Cardiac muscle cell (in vitro differentiated cells and primary cell): Measurements from ENCODE around the gene SMIM32. TPM values are rescaled to one million over a fixed set of nuclear protein-coding genes. Genes with fewer than 3 reads are reported as not detected.

Experiments used
- DNase-seq, 2 donors: peaks; one replicate each; pipeline versions ENCODE4 v3.0.0 to v3.0.0-alpha.2; 2010 to 2017; ENCODE audit warnings: low read depth in 1 of 2, low spot score in 1 of 2
- H3K27ac ChIP-seq: fragments of 200-600 bp; sonication (generic); 2 replicates; pipeline ENCODE4 v1.5.1; 2016
- H3K27me3 ChIP-seq: fragments of 200-600 bp; sonication (generic); 2 replicates; pipeline ENCODE4 v1.6.0; 2016; ENCODE audit warnings: control low read depth
- H3K36me3 ChIP-seq: fragments of 200-600 bp; sonication (generic); 2 replicates; pipeline ENCODE4 v1.5.1; 2016; ENCODE audit warnings: control low read depth
- H3K4me1 ChIP-seq: fragments of 200-600 bp; sonication (generic); 2 replicates; pipeline ENCODE4 v1.8.1; 2017; ENCODE audit warnings: low read depth, mild to moderate bottlenecking, mixed run types
- H3K4me3 ChIP-seq: fragments of 200-600 bp; sonication (generic); 2 replicates; pipeline ENCODE4 v1.5.1; 2016; ENCODE audit warnings: mild to moderate bottlenecking
- H3K9me3 ChIP-seq: fragments of 200-600 bp; sonication (generic); 2 replicates; pipeline ENCODE4 v1.5.1; 2017; ENCODE audit warnings: low read depth, mild to moderate bottlenecking, control low read depth
- polyA plus RNA-seq: library from polyadenylated mRNA; unstranded; fragments of >200 nt; fragmentation: Nextera tagmentation; extraction: Ambion mirVana; gene quantifications from 2 replicates; pipeline ENCODE4 v1.2.1, GENCODE V29; 2016
- total RNA-seq: library from RNA; depleted of rRNA; stranded (reverse); fragments of >200 nt; gene quantifications from 2 replicates; pipeline ENCODE4 v1.2.3, GENCODE V29; 2016
- TF ChIP-seq, protein P1 (sequence below): IDR thresholded peaks from 2 replicates; pipeline ENCODE4 v1.5.1; 2012; ENCODE audit warnings: low read depth, mild to moderate bottlenecking, low read length

Gene SMIM32
- total and polyA plus RNA-seq, 2 experiments from 2014 or later, result 0.36 TPM; not detected in 1

DNA sequence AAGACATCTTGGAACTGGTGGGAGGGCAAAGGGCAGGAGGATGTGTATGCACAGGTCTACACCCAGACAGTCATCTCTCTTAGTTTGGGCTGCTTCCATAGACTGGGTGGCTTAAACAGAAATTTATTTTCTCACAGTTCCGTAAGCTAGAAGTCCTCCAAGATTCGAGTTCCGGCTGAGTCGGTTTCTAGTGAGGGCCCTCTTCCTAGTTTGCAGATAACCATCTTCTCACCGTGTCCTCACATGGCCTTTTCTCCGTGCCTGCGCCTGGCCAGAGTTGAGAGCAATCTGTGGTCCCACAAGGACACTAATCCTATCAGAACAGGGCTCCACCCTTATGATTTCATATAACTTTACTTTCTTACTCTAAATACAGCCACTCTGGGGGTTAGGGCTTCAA, 4.1 kb downstream of the SMIM32 start:
- no peaks in the 10 kb centered on the region for H3K9me3 ChIP-seq
- DNase-seq, result no peak
- no peaks in the 10 kb centered on the region for H3K36me3 ChIP-seq
- no peak overlapping the region for H3K4me3 ChIP-seq
- H3K27me3 ChIP-seq, result peaks cover 47% of the 10 kb centered on the region
- TF ChIP-seq, protein P1, sequence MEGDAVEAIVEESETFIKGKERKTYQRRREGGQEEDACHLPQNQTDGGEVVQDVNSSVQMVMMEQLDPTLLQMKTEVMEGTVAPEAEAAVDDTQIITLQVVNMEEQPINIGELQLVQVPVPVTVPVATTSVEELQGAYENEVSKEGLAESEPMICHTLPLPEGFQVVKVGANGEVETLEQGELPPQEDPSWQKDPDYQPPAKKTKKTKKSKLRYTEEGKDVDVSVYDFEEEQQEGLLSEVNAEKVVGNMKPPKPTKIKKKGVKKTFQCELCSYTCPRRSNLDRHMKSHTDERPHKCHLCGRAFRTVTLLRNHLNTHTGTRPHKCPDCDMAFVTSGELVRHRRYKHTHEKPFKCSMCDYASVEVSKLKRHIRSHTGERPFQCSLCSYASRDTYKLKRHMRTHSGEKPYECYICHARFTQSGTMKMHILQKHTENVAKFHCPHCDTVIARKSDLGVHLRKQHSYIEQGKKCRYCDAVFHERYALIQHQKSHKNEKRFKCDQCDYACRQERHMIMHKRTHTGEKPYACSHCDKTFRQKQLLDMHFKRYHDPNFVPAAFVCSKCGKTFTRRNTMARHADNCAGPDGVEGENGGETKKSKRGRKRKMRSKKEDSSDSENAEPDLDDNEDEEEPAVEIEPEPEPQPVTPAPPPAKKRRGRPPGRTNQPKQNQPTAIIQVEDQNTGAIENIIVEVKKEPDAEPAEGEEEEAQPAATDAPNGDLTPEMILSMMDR, result no peak
- peaks cover 4% of the 10 kb centered on the region for H3K4me1 ChIP-seq
- H3K27ac ChIP-seq, result no peak overlapping the region

DNA sequence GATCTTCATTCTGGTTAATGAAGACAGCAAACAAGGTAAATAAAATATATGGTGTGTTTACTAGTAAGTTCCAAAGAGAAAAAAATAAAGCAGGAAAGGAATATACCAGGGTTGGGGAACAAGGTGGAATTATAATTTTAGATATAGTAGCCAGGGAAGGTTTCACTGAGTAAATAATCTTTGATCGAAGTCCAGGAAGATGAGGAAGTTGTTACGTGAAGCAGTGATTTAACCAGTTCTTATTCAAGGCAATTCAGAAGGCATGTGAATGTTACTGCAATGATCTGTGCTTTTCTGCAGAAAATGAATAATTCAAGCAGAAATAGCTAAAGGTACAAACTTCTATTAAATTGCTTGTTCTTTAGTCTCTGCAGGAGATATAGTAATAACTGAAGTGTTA, 6.2 kb downstream of the SMIM32 start:
- Histone ChIP-seq H3K4me1 (no peaks in the 10 kb centered on the region), H3K36me3 (peaks cover under 1% of the 10 kb centered on the region), H3K4me3 (no peak overlapping the region), H3K27ac (no peak overlapping the region), H3K9me3 (no peaks in the 10 kb centered on the region), H3K27me3 (peaks cover 32% of the 10 kb centered on the region)
- DNase-seq, result no peak
- TF ChIP-seq, protein P1, result no peak

DNA sequence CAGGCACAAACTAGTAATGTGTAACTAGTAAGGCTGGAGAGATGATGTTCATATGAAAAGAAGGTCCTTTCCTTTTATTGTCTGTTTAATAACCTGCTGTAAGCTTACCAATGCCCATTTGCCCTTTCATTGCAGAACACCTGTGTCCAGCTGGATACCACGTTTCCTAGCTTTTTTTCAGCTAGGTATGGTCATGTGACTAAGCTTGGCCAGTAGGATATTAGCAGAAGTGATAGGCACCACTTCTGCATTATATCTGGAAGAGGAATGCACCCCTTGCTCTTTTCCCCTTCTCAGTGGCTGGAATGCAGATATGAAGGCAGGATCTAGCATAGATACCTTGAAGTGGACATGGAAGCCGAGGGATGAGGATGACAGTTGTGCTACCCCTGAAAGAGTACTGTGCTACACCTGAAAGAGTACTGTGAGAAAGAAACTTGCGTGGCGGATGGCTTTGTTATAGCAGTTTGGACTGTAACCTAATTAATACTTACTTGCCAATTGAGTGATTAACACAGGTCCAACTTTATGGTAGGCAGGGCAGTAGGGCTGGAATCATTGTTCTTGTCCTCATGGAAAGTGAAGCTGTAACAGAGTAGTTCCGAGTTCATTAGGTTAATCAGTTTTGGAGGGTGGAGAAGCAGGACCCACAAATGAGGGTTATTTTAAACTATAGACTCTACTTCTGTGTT, 6.8 kb downstream of the SMIM32 start:
- H3K4me3 ChIP-seq, result no peak overlapping the region
- no peak for DNase-seq
- H3K4me1 ChIP-seq, result no peaks in the 10 kb centered on the region
- peaks cover 25% of the 10 kb centered on the region for H3K27me3 ChIP-seq
- peaks cover 7% of the 10 kb centered on the region for H3K36me3 ChIP-seq
- no peak overlapping the region for H3K27ac ChIP-seq
- TF ChIP-seq, protein P1, result no peak
- no peaks in the 10 kb centered on the region for H3K9me3 ChIP-seq

DNA sequence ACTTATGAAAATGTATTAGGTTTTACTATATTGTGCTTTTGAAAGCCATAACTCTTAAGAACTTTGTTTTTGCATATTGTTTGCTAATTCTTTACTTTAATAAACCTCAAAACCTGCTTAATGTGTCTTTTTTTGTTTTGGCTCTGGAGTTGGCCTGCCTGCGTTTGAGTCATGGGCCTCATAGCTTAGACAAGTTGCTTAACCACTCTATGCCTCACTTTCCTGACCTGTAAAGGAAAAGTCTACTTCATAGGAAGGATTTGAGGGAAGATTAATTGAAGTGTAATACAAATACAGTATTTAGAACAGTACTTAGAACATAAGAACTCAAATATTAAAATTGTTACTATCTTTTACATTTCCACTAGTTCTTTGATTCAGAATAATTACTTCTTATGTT, 10.3 kb downstream of the SMIM32 start:
- Histone ChIP-seq H3K9me3 (no peaks in the 10 kb centered on the region), H3K4me1 (no peaks in the 10 kb centered on the region), H3K27ac (no peak overlapping the region), H3K36me3 (peaks cover 24% of the 10 kb centered on the region), H3K4me3 (no peak overlapping the region), H3K27me3 (no peaks in the 10 kb centered on the region)
- TF ChIP-seq, protein P1, result no peak
- peak in 1 of 2 donors; percentile 19 for DNase-seq

DNA sequence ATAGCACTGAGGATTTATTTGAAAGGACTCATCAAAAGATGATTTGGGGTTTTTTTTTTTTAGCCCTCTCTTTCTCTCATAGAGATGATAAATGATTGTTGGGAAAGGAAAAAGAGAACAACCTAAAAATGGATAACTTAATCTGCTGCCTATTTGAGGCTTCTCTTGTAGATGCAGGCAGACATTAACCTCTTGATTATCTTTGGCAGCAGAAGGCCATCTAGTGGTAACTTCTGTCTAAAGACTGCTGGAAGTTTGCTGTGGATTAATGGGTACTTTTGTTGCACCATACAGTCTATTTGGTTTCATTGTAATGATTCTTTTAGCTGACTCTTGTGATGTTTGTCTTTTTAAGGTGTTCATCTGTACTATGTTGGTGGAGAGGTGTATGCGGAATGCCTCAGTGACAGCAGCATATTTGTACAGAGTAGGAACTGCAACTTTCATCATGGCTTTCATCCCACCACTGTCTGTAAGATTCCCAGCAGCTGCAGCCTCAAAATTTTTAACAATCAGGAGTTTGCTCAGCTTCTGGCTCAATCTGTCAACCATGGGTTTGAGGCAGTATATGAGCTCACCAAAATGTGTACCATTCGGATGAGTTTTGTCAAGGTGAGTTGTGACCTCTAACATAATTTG, 18.8 kb downstream of the SMIM32 start:
- Histone ChIP-seq H3K36me3 (peaks cover 29% of the 10 kb centered on the region), H3K27me3 (no peaks in the 10 kb centered on the region), H3K4me3 (no peak overlapping the region), H3K9me3 (no peaks in the 10 kb centered on the region), H3K4me1 (no peaks in the 10 kb centered on the region), H3K27ac (no peak overlapping the region)
- TF ChIP-seq, protein P1, result peak; percentile 68
- peak; percentile 34 to 74 for DNase-seq
